ENCODE results near the gene CARNS1. TPM values are rescaled to one million over a fixed set of nuclear protein-coding genes. Genes with fewer than 3 reads are reported as not detected.

Gene CARNS1
- total and polyA plus RNA-seq, 7 donors: 0.16 to 0.83 (median 0.55) TPM; not detected in 2

DNA sequence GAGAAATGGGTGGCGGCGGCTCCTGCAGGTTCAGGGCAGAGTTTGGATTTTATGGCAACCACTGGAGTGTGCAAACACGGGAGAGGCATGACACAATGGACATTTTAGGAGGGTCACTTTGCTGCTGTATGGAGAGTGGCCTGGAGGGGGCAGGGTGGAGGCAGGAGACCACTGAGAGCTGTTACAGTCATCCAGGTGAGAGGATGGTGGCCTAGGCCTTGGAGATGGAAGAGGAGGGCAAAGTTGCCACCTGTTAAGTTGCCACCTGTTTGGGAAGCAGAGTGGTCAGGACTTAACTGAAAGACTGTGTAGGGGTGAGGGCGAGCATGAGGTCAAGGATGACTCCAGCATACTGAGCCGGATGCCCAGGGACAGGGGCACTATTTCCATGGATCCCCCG lies 26.0 kb upstream of the CARNS1 start:
- intact Hi-C loops (cut with DNase I): no loop called here
- peaks cover 0 to 14% (median 0%) of the 10 kb centered on the region in 4 donors for H3K36me3 ChIP-seq
- TF ChIP-seq, protein P1, sequence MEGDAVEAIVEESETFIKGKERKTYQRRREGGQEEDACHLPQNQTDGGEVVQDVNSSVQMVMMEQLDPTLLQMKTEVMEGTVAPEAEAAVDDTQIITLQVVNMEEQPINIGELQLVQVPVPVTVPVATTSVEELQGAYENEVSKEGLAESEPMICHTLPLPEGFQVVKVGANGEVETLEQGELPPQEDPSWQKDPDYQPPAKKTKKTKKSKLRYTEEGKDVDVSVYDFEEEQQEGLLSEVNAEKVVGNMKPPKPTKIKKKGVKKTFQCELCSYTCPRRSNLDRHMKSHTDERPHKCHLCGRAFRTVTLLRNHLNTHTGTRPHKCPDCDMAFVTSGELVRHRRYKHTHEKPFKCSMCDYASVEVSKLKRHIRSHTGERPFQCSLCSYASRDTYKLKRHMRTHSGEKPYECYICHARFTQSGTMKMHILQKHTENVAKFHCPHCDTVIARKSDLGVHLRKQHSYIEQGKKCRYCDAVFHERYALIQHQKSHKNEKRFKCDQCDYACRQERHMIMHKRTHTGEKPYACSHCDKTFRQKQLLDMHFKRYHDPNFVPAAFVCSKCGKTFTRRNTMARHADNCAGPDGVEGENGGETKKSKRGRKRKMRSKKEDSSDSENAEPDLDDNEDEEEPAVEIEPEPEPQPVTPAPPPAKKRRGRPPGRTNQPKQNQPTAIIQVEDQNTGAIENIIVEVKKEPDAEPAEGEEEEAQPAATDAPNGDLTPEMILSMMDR (IDR thresholded peaks at IDR 0.05): peak in 3 of 4 experiments; percentile 46 to 62 (median 51)
- TF ChIP-seq POLR2A (IDR thresholded peaks at IDR 0.05) (no peak), EP300 (IDR thresholded peaks at IDR 0.05) (no peak)
- no peak overlapping the region for H3K27ac ChIP-seq
- H3K9me3 ChIP-seq: no peaks in the 10 kb centered on the region
- peaks cover 0 to 42% (median 29%) of the 10 kb centered on the region in 4 donors for H3K4me1 ChIP-seq
- H3K27me3 ChIP-seq: no peaks in the 10 kb centered on the region
- no peak overlapping the region for H3K4me3 ChIP-seq
- 41 to 69% methylated on average over 6 of the region's 6 CpGs for WGBS, 2 donors
- no peak for DNase-seq

DNA sequence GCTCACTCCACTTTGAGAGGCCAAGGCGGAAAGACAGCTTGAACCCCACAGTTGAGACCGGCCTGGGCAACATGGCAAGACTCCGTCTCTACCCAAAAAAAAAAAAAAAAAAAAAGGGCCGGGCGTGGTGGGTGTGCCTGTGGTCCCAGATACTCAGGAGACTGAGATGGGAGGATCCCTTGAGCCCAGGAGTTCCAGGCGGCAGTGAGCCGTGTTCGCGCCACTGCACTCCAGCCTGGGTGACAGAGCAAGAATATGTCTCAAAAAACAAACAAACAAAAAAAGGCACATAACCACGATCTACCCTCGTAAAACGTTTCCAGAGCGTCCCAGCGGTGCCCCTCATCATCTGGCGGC lies 24.6 kb upstream of the CARNS1 start:
- intact Hi-C loops (cut with DNase I): no loop called here
- H3K36me3 ChIP-seq: peaks cover 0 to 24% (median 0%) of the 10 kb centered on the region in 4 donors
- DNase-seq: no peak
- H3K27me3 ChIP-seq: no peaks in the 10 kb centered on the region
- H3K4me3 ChIP-seq: peak overlapping the region; percentile 65 to 87 (median 80)
- peaks cover 0 to 31% (median 19%) of the 10 kb centered on the region in 4 donors for H3K4me1 ChIP-seq
- TF ChIP-seq POLR2A (IDR thresholded peaks at IDR 0.05) (no peak), POLR2AphosphoS5 (IDR thresholded peaks at IDR 0.05) (no peak), EP300 (IDR thresholded peaks at IDR 0.05) (no peak)
- TF ChIP-seq, protein P1 (IDR thresholded peaks at IDR 0.05): no peak
- H3K27ac ChIP-seq: peak overlapping the region; percentile 84 to 89 (median 85)
- no peaks in the 10 kb centered on the region for H3K9me3 ChIP-seq
- 7 to 14% methylated on average over 15 of the region's 15 CpGs for WGBS, 2 donors

DNA sequence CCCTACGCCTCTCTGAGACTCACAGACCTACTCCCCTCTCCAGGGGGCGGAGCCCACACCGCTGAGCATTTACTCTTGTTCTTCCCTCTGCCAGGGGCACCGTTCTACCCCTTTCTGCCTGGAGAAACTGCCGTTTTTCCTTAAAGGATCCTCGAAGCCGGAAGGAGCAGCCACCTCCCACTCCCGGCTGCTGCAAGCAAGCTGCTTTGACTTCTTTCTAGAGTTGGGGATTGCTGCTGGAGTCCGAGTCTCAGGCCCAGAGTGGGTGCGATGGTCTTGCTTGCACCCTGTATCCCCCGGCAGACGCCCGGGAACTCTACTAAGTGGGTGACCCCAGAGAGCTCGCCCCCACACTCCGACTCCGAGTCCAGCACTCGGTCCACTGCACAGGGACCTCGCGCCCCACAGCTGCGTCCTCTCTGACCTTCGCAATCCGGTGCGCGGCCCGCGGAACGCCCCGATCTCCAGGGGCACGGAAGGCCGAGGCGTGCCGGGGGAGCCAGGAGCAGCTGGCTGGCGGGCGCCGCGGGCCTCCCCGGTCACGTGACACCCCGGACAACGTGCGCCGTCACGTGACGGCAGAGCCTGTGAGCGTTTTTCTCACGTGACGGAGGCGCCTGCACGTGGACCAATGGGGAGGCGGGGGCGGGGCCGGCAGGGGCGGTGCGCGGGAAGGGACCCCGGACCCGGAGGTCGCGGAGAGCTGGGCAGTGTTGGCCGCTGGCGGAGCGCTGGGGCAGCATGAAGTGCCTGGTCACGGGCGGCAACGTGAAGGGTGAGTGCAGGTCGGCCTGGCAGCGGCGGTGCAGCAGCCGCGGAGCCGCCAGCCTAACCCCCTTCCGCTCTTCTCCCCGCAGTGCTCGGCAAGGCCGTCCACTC lies 23.9 kb upstream of the CARNS1 start, which contains the start of gene RAD9A:
RAD9A (plus strand) TSS at position 683 of the 879 bp plus-strand sequence; CDS start at position 742, 59 bp downstream.
- Histone ChIP-seq H3K27ac (peak within 1 kb of the TSS; percentile 84 to 89 (median 85)), H3K27me3 (no peaks in the 10 kb centered on the region), H3K4me1 (peaks cover 0 to 32% (median 19%) of the 10 kb centered on the region in 4 donors), H3K9me3 (no peaks in the 10 kb centered on the region), H3K36me3 (peaks cover 0 to 30% (median 2%) of the 10 kb centered on the region in 4 donors), H3K4me3 (peak within 1 kb of the TSS; percentile 65 to 87 (median 80))
- intact Hi-C loops (cut with DNase I): no loop called here
- TF ChIP-seq POLR2AphosphoS5 (IDR thresholded peaks at IDR 0.05) (peak; percentile 53 to 91 (median 88)), POLR2A (IDR thresholded peaks at IDR 0.05) (peak; percentile 31 to 53), EP300 (IDR thresholded peaks at IDR 0.05) (peak in 1 of 4 donors; percentile 80)
- TF ChIP-seq, protein P1 (IDR thresholded peaks at IDR 0.05): no peak
- WGBS, 2 donors: 0% methylated on average over 75 of the region's 75 CpGs
- DNase-seq: peak; percentile 98

DNA sequence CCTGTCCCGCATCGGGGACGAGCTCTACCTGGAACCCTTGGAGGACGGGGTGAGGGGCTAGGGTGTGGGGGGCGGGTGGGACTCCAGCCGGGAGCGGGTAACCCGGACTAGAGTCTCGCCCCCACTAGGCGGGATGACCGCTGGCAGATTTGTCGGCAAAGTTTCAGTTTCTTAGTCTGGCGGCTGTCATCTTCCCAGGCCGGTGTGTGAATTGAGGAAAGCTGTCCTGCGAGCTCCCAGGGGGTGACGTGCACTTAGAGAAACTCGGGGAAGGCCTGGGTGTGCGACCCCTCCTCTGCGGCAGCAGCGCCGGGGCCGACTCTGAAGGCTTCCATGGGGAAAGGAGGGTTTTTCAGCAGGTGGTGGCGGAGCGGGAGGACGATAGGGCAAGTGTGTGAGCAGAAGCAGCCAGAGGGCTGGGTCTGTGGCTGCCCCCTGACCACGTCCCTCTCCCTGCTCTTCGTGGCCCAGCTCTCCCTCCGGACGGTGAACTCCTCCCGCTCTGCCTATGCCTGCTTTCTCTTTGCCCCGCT lies 23.2 kb upstream of the CARNS1 start:
- Histone ChIP-seq H3K4me1 (peaks cover 0 to 40% (median 19%) of the 10 kb centered on the region in 4 donors), H3K9me3 (no peaks in the 10 kb centered on the region), H3K27ac (peak overlapping the region; percentile 84 to 89 (median 85)), H3K36me3 (peaks cover 0 to 37% (median 6%) of the 10 kb centered on the region in 4 donors), H3K4me3 (peak overlapping the region; percentile 65 to 87 (median 80)), H3K27me3 (no peaks in the 10 kb centered on the region)
- no peak for DNase-seq
- intact Hi-C loops (cut with DNase I): no loop called here
- no peak for TF ChIP-seq POLR2A (IDR thresholded peaks at IDR 0.05)
- TF ChIP-seq, protein P1 (IDR thresholded peaks at IDR 0.05): no peak
- TF ChIP-seq POLR2AphosphoS5 (IDR thresholded peaks at IDR 0.05): no peak
- TF ChIP-seq EP300 (IDR thresholded peaks at IDR 0.05): no peak
- 4 to 11% methylated on average over 31 of the region's 31 CpGs for WGBS, 2 donors
